ENCODE results near the gene MOB1A.

MOB1A gene

GRCh38 chr2:74205596-74205995 lies 26.9 kb upstream of the MOB1A start:
- TF ChIP-seq ZFX (IDR thresholded peaks at IDR 0.05) (no peak), CTCF (conservative IDR thresholded peaks at IDR 0.05) (no peak)
- peak overlapping the region; percentile 86 for H3K27ac ChIP-seq

- TF ChIP-seq CTCF (conservative IDR thresholded peaks at IDR 0.05) (no peak), ZFX (IDR thresholded peaks at IDR 0.05) (no peak)
- H3K27ac ChIP-seq: peak overlapping the region; percentile 86
Measured at GRCh38 chr2:74205113-74205512, 26.4 kb upstream of the MOB1A start.

GRCh38 chr2:74204436-74204835 lies 25.8 kb upstream of the MOB1A start:
- H3K27ac ChIP-seq: peak overlapping the region; percentile 86
- TF ChIP-seq ZFX (IDR thresholded peaks at IDR 0.05): no peak
- TF ChIP-seq CTCF (conservative IDR thresholded peaks at IDR 0.05): no peak

- no peak overlapping the region for H3K27ac ChIP-seq
- no peak for TF ChIP-seq CTCF (conservative IDR thresholded peaks at IDR 0.05)
- TF ChIP-seq ZFX (IDR thresholded peaks at IDR 0.05): no peak
Measured at GRCh38 chr2:74201596-74201995, 22.9 kb upstream of the MOB1A start.

GRCh38 chr2:74201196-74201595 lies 22.5 kb upstream of the MOB1A start:
- no peak overlapping the region for H3K27ac ChIP-seq
- TF ChIP-seq CTCF (conservative IDR thresholded peaks at IDR 0.05) (no peak), ZFX (IDR thresholded peaks at IDR 0.05) (no peak)

- TF ChIP-seq ZFX (IDR thresholded peaks at IDR 0.05) (no peak), CTCF (conservative IDR thresholded peaks at IDR 0.05) (no peak)
- peak overlapping the region; percentile 96 for H3K27ac ChIP-seq
Measured at GRCh38 chr2:74199871-74200305, 21.2 kb upstream of the MOB1A start.

GRCh38 chr2:74199275-74199701 lies 20.6 kb upstream of the MOB1A start:
- H3K27ac ChIP-seq: peak overlapping the region; percentile 96
- TF ChIP-seq ZFX (IDR thresholded peaks at IDR 0.05) (no peak), CTCF (conservative IDR thresholded peaks at IDR 0.05) (peak; percentile 39)
